Measurements from ENCODE around the gene POPDC3. TPM values are rescaled to one million over a fixed set of nuclear protein-coding genes. Genes with fewer than 3 reads are reported as not detected.
"Not testable (repeated sequence)": the region's sequence is repeated elsewhere in the genome, so short reads cannot be mapped to it uniquely, and the experiment has no call there.

POPDC3 gene
- total RNA-seq, 1 donor from 2014 or later: 56.9 TPM

DNA sequence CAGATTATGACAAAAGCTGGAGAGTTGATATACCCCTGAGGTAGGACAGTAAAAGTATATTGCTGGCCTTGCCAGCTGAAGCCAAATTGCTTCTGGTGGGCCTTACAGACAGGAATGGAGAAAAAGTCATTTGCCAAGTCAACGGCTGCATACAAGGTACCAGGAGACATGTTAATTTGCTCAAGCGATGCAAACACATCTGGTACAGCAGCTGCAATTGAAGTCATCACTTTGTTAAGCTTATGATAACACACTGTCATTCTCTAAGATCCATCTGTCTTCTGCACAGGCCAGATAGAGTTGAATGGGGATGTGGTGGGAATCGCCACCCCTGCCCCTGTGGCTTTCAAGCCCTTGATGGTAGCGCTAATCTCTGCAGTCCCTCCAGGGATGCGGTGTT is 40.4 kb upstream of the POPDC3 start:
- Histone ChIP-seq H3K27ac (replicated peaks) (no peak overlapping the region), H3K4me3 (no peak overlapping the region), H3K27me3 (ENCODE audit: low read depth) (no peaks in the 10 kb centered on the region), H3K4me1 (no peaks in the 10 kb centered on the region), H3K9me3 (replicated peaks) (no peaks in the 10 kb centered on the region), H3K36me3 (no peaks in the 10 kb centered on the region)
- intact Hi-C loops (cut with micrococcal nuclease): no loop called here
- TF ChIP-seq, protein P1, sequence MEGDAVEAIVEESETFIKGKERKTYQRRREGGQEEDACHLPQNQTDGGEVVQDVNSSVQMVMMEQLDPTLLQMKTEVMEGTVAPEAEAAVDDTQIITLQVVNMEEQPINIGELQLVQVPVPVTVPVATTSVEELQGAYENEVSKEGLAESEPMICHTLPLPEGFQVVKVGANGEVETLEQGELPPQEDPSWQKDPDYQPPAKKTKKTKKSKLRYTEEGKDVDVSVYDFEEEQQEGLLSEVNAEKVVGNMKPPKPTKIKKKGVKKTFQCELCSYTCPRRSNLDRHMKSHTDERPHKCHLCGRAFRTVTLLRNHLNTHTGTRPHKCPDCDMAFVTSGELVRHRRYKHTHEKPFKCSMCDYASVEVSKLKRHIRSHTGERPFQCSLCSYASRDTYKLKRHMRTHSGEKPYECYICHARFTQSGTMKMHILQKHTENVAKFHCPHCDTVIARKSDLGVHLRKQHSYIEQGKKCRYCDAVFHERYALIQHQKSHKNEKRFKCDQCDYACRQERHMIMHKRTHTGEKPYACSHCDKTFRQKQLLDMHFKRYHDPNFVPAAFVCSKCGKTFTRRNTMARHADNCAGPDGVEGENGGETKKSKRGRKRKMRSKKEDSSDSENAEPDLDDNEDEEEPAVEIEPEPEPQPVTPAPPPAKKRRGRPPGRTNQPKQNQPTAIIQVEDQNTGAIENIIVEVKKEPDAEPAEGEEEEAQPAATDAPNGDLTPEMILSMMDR (IDR thresholded peaks at IDR 0.05; ENCODE audit: borderline replicate concordance): no peak
- no peak for DNase-seq

DNA sequence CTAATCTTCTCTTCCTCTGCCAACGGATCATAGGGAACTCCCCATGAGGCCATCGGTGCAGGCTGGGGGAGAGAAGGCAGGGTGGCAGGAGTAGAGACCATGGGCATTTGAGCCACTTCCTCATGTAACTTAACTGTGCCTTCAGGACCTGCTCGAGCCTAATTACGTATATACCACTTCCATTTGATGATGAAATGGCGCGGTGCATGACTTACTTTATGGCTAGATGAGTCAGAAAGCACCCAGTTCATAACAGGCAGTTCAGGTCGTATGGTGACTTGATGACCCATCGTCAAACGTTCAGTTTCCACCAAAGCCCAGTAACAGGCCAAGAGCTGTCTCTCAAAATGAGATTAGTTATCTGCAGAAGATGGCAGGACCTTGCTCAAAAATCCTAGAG is 39.4 kb upstream of the POPDC3 start:
- H3K27ac ChIP-seq (replicated peaks); H3K4me1 ChIP-seq; H3K27me3 ChIP-seq (ENCODE audit: low read depth); intact Hi-C loops (cut with micrococcal nuclease); H3K9me3 ChIP-seq (replicated peaks); DNase-seq; H3K4me3 ChIP-seq; H3K36me3 ChIP-seq: not testable (repeated sequence)

DNA sequence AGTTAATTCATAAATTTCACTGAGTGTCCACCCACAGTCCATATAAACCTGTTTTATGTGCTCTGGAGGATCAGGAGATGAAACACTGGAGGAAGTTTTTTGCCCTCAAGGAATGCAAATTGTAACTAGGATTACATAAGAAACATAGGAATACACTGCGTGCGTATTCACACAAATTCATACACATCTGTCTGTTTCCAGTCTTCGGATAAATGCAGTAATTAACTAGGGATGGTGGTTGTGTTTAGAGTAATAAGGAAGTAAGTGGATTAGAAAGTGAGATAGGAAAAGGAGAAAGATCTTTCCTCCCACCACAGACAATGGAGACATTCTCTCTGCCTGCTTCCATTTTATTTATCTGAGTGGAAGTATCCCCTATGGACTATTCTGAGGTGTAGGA is 35.7 kb upstream of the POPDC3 start:
- intact Hi-C loops (cut with micrococcal nuclease): no loop called here
- H3K27ac ChIP-seq (replicated peaks): no peak overlapping the region
- TF ChIP-seq, protein P1 (IDR thresholded peaks at IDR 0.05; ENCODE audit: borderline replicate concordance): no peak
- peaks cover under 1% of the 10 kb centered on the region for H3K4me1 ChIP-seq
- DNase-seq: no peak
- H3K27me3 ChIP-seq (ENCODE audit: low read depth): no peaks in the 10 kb centered on the region
- H3K36me3 ChIP-seq: no peaks in the 10 kb centered on the region
- no peak overlapping the region for H3K4me3 ChIP-seq
- no peaks in the 10 kb centered on the region for H3K9me3 ChIP-seq (replicated peaks)

DNA sequence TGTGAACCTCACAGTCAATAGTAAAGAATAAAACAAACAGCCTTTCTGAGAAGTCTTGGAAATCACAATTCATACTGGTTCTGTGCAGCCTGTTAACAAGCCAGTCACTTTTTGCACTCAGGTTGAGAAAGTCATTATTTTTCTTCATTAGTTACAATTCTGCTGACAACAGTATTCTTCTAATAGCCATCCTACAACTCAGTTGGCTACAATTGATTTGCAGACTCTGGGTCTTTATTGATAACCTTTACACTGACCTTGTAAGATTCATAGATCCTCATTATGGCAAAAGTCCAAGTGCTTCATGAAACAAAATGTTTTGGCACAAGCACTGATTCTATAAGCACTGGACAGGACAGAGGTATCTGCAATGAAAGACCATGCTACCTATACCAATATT is 34.9 kb upstream of the POPDC3 start:
- no peak overlapping the region for H3K27ac ChIP-seq (replicated peaks)
- no peak for DNase-seq
- H3K4me1 ChIP-seq: peaks cover 6% of the 10 kb centered on the region
- TF ChIP-seq, protein P1 (IDR thresholded peaks at IDR 0.05; ENCODE audit: borderline replicate concordance): no peak
- no peaks in the 10 kb centered on the region for H3K36me3 ChIP-seq
- H3K4me3 ChIP-seq: no peak overlapping the region
- intact Hi-C loops (cut with micrococcal nuclease): no loop called here
- H3K27me3 ChIP-seq (ENCODE audit: low read depth): no peaks in the 10 kb centered on the region
- no peaks in the 10 kb centered on the region for H3K9me3 ChIP-seq (replicated peaks)

DNA sequence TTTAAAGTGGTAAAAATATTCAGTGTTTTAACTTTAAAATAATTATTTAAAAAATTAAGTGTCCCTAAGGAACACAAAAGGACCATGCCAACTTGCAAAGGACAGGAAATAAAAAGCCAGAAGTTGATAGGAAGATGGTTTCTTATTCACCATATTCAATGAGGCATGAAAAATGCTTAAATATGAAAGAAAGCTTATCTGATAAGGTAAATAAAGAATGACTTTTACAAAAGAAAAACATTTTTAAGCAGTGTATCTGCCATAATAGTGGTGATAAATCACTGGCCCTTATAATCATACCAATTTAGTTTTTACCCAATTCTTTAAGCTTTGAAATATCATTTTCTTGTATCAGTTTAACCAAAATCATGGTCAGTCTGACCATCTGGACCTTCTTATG is 33.5 kb upstream of the POPDC3 start:
- H3K27ac ChIP-seq (replicated peaks): no peak overlapping the region
- H3K9me3 ChIP-seq (replicated peaks): no peaks in the 10 kb centered on the region
- no peaks in the 10 kb centered on the region for H3K36me3 ChIP-seq
- DNase-seq: no peak
- no peaks in the 10 kb centered on the region for H3K27me3 ChIP-seq (ENCODE audit: low read depth)
- TF ChIP-seq, protein P1 (IDR thresholded peaks at IDR 0.05; ENCODE audit: borderline replicate concordance): no peak
- H3K4me3 ChIP-seq: no peak overlapping the region
- intact Hi-C loops (cut with micrococcal nuclease): no loop called here
- H3K4me1 ChIP-seq: peaks cover 6% of the 10 kb centered on the region

DNA sequence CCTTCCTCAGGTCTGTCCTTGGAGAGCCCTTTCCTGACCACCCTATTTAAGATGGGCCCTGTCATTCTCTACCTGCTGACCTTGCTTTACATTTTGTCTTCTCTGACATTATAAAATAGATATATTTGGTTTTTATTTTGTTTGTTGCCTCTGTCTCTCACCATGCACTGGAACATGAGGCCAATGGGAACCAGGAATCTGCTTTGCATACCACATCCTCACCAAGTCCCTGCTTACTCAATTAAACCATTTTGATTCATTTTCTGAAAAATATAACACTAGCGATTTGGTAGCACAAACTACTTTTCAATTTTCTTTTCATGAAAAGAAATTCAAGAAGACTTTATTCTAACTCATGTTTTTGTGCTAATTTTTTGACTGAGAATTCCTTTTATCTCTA is 32.8 kb upstream of the POPDC3 start:
- Histone ChIP-seq H3K9me3 (replicated peaks) (no peaks in the 10 kb centered on the region), H3K36me3 (no peaks in the 10 kb centered on the region), H3K27ac (replicated peaks) (no peak overlapping the region), H3K4me3 (no peak overlapping the region), H3K27me3 (ENCODE audit: low read depth) (no peaks in the 10 kb centered on the region), H3K4me1 (peaks cover 6% of the 10 kb centered on the region)
- no peak for DNase-seq
- TF ChIP-seq, protein P1 (IDR thresholded peaks at IDR 0.05; ENCODE audit: borderline replicate concordance): no peak
- intact Hi-C loops (cut with micrococcal nuclease): no loop called here
